ENCODE measurements around the gene POU5F1. TPM values are rescaled to one million over a fixed set of nuclear protein-coding genes. Genes with fewer than 3 reads are reported as not detected.

The POU5F1 gene
- total RNA-seq, 1 donor from 2014 or later, result 1.4 TPM

DNA sequence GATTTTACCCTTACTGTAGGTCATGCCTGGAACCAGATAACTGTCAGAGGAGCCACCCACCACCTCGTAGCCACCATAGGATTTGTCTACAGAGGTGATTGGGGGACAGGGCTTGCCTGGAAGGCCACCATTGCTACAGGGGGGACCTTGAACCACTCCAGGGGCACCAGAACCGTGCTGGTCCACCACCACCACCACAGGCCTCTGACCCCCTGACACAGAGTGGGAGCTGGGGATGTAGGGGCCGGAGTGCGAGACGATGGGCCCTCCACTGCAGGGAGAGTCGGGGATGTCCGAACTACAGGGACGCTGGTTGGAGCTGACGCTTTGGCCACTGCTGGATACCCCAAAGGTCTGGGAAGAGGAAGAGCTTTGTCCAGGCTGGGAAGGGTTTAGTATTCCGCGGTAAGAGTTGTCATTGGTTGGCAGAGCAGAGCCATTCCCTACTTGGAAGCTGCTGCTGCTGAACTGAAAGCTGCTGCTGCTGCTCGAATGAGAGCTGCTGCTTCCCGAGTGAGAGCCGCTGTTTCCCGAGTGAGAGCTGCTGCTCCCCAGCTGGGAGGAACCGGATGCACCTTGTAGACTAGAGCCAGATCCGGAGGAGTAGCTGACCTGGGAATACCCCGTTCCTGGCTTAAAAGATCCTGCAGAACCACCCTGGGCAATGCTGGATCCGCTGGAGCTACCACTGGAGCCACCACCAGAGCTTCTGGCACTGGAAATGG is 53.7 kb downstream of the POU5F1 start:
- DNase-seq (ENCODE audit: low read depth), result no peak

- DNase-seq (ENCODE audit: low read depth), result no peak
Observed at GRCh38 chr6:31115941-31116560, 54.4 kb downstream of the POU5F1 start.

- peak; percentile 22 for DNase-seq (ENCODE audit: low read depth)
Observed at GRCh38 chr6:31114970-31115849, 55.3 kb downstream of the POU5F1 start.

GRCh38 chr6:31114541-31114878 is 56.0 kb downstream of the POU5F1 start, which contains the start of gene PSORS1C1:
TSS of gene PSORS1C1 (plus strand) at chr6:31114800. CDS start at chr6:31129633, 14,833 bp downstream.
- peak; percentile 92 for DNase-seq (ENCODE audit: low read depth)

Other genes starting within 250 kb of the POU5F1 start
- gene SFTA2, start 238.5 kb downstream of the POU5F1 start, total RNA-seq, result not detected in 2 replicates
- gene MUCL3, start 229.7 kb downstream of the POU5F1 start, total RNA-seq, result not detected in 2 replicates
- not detected in 2 replicates for gene MUC21, start 187.0 kb downstream of the POU5F1 start, total RNA-seq
- gene MUC22, start 160.2 kb downstream of the POU5F1 start, total RNA-seq, result not detected in 2 replicates
- 1.2 and 2.4 TPM in 2 replicates for gene C6orf15, start 58.1 kb downstream of the POU5F1 start, total RNA-seq
- 0.21 and 0.29 TPM in 2 replicates for gene PSORS1C1, start 55.9 kb downstream of the POU5F1 start, total RNA-seq
- gene CDSN, start 50.2 kb downstream of the POU5F1 start, total RNA-seq, result 0.16 TPM in 1 of 2 replicates, not detected in the other
- gene PSORS1C2, start 31.6 kb downstream of the POU5F1 start, total RNA-seq, result not detected in 2 replicates
- 11.9 and 19.8 TPM in 2 replicates for gene CCHCR1, start 12.9 kb downstream of the POU5F1 start, total RNA-seq
- 2.8 and 4.0 TPM in 2 replicates for gene TCF19, start 12.1 kb downstream of the POU5F1 start, total RNA-seq
- 348 and 447 TPM in 2 replicates for gene HLA-C, start 101.4 kb upstream of the POU5F1 start, total RNA-seq
- 137 and 270 TPM in 2 replicates for gene HLA-B, start 186.5 kb upstream of the POU5F1 start, total RNA-seq
- gene MICA, start 232.9 kb upstream of the POU5F1 start, total RNA-seq, result 32.5 and 55.9 TPM in 2 replicates

Measured in myocyte (in vitro differentiated cells).